Endothelial cell of umbilical vein (primary cell): Measurements from ENCODE around the gene SLC25A5. TPM values are rescaled to one million over a fixed set of nuclear protein-coding genes. Genes with fewer than 3 reads are reported as not detected.
A peak's percentile ranks its signal among the peaks of the same experiment; 100 is the strongest.

Source experiments
- BruUV-seq: library from RNA; stranded (reverse); fragments of 400-500 nt; replicated peaks from 2 replicates; lab custom pipeline; 2021; lab: Mats Ljungman, UMichigan
- CTCF ChIA-PET: fragments of 300-600, 350-600 bp; sonication (Branson Sonifier 250); formaldehyde crosslinking; loops from one replicate; lab custom pipeline; 2021; ENCODE audit warnings: antibody characterized with exemption, inconsistent platforms; lab: Charles Lee
- POLR2A ChIA-PET: fragments of 300-600, 350-600 bp; sonication (Branson Sonifier 250); formaldehyde crosslinking; loops from one replicate; lab custom pipeline; 2021; ENCODE audit warnings: antibody characterized with exemption, inconsistent platforms; lab: Charles Lee
- DNase-seq: peaks from one replicate; pipeline ENCODE4 v3.0.0-alpha.2; 2011; ENCODE audit warnings: low read depth, low spot score
- FAIRE-seq: peaks from 2 replicates; lab custom pipeline; 2011; peaks lifted over from hg19 to GRCh38; lab: Jason Lieb, UNC
- H2AFZ ChIP-seq: 2 replicates; pipeline ENCODE4 v1.6.0; 2012; ENCODE audit warnings: low read depth, low read length, control low read depth, inconsistent platforms
- H3K27ac ChIP-seq: 2 replicates; pipeline ENCODE4 v1.5.1; 2011; ENCODE audit warnings: low read depth, mild to moderate bottlenecking, control low read depth, low read length, moderate library complexity; ENCODE audit not compliant: insufficient read depth
- H3K27me3 ChIP-seq, 2 experiments: 2 replicates each; pipeline versions ENCODE4 v1.6.0 to v1.6.1; 2011; ENCODE audit warnings: low read length in 2 of 2, mixed read lengths in 1 of 2; ENCODE audit not compliant: control insufficient read depth in 2 of 2, insufficient read depth in 2 of 2
- H3K36me3 ChIP-seq, 2 experiments: 2 replicates in 1 of 2; 3 replicates in 1 of 2; pipeline ENCODE4 v1.5.1; 2011; ENCODE audit warnings: low read length in 2 of 2, mild to moderate bottlenecking in 1 of 2, moderate library complexity in 1 of 2; ENCODE audit not compliant: control insufficient read depth in 2 of 2, insufficient read depth in 2 of 2; ENCODE audit errors: extremely low read depth in 1 of 2
- H3K4me1 ChIP-seq: 3 replicates; pipeline ENCODE4 v1.5.1; 2011; ENCODE audit warnings: mild to moderate bottlenecking, low read length; ENCODE audit not compliant: control insufficient read depth, insufficient read depth; ENCODE audit errors: extremely low read depth
- H3K4me2 ChIP-seq: 2 replicates; pipeline ENCODE4 v1.6.1; 2011; ENCODE audit warnings: low read length, control low read depth, mixed read lengths; ENCODE audit not compliant: insufficient read depth
- H3K4me3 ChIP-seq, 3 experiments: fragments of 200-600 bp in 1 of 3; sonication (generic), shearing (Covaris generic) in 1 of 3; replicated peaks in 1 of 3; 2 replicates each; pipeline ENCODE4 v1.5.1; 2011 to 2016; ENCODE audit warnings: control low read depth in 3 of 3, low read length in 3 of 3, mild to moderate bottlenecking in 2 of 3, inconsistent platforms in 1 of 3, low read depth in 1 of 3, moderate library complexity in 1 of 3; ENCODE audit not compliant: insufficient read depth in 1 of 3
- H3K79me2 ChIP-seq: 2 replicates; pipeline ENCODE4 v1.6.0; 2012; ENCODE audit warnings: low read length, inconsistent platforms; ENCODE audit not compliant: control insufficient read depth, insufficient read depth
- H3K9ac ChIP-seq: replicated peaks from 2 replicates; pipeline ENCODE3; 2011; ENCODE audit warnings: low read length, control low read depth; ENCODE audit not compliant: insufficient read depth; ENCODE audit errors: extremely low read depth
- H3K9me1 ChIP-seq: replicated peaks from 3 replicates; pipeline ENCODE4 v1.6.0; 2011; ENCODE audit warnings: mild to moderate bottlenecking, low read length; ENCODE audit not compliant: control insufficient read depth, insufficient read depth; ENCODE audit errors: extremely low read depth
- H3K9me3 ChIP-seq: replicated peaks from 2 replicates; pipeline ENCODE4 v1.5.1; 2012; ENCODE audit warnings: low read length, inconsistent platforms; ENCODE audit not compliant: control insufficient read depth, insufficient read depth
- H4K20me1 ChIP-seq: replicated peaks from 2 replicates; pipeline ENCODE3; 2011; ENCODE audit warnings: mild to moderate bottlenecking, low read length; ENCODE audit not compliant: control insufficient read depth, insufficient read depth; ENCODE audit errors: extremely low read depth
- FOS ChIP-seq: IDR thresholded peaks from 2 replicates; pipeline ENCODE4 v1.6.1; 2011; ENCODE audit warnings: mild to moderate bottlenecking, low read length, moderate library complexity, borderline replicate concordance; ENCODE audit not compliant: insufficient read depth
- GATA2 ChIP-seq: IDR thresholded peaks from 2 replicates; pipeline ENCODE4 v1.7.0; 2011; ENCODE audit warnings: low read depth, mild to moderate bottlenecking, moderate library complexity, mixed read lengths, low read length; ENCODE audit not compliant: insufficient read length, insufficient read depth
- JUN ChIP-seq: IDR thresholded peaks from 2 replicates; pipeline ENCODE4 v1.6.1; 2011; ENCODE audit warnings: borderline replicate concordance, low read depth; ENCODE audit not compliant: insufficient read length, insufficient read depth
- POLR2AphosphoS5 ChIP-seq: IDR thresholded peaks from 2 replicates; pipeline ENCODE4 v1.6.1; 2012; ENCODE audit warnings: low read depth, mild to moderate bottlenecking, control low read depth, low read length, moderate library complexity; ENCODE audit not compliant: insufficient read depth
- dilution Hi-C: fragments of 300-500 bp; cut with MboI; formaldehyde crosslinking; loops from one replicate; pipeline ENCODE4 v1.15.0; 2019; ENCODE audit warnings: low sequenced_read_pairs; ENCODE audit not compliant: extremely low pct_ligation_motif_present
- intact Hi-C: fragments of 100-400 bp; cut with micrococcal nuclease; formaldehyde crosslinking; loops from one replicate; pipeline ENCODE4 v1.10.0; 2022
- polyA plus RNA-seq, 4 experiments: library from polyadenylated mRNA; depleted of rRNA in 3 of 4; stranded (reverse) in 3 of 4; unstranded in 1 of 4; fragments of >200 nt; gene quantifications; 2 replicates each; pipeline versions ENCODE4 v1.2.1 to v1.2.3, GENCODE V29; 2011 to 2012; ENCODE audit warnings: missing spikeins in 1 of 4
- total RNA-seq: library from RNA; stranded (reverse); gene quantifications from 2 replicates; pipeline ENCODE4 v1.2.3, GENCODE V29; 2021
- TF ChIP-seq, protein P1 (sequence below), 2 donors: IDR thresholded peaks; 1 replicate in 1 of 2; 2 replicates in 1 of 2; pipeline ENCODE4 v1.5.1; 2011; ENCODE audit warnings: low read length in 2 of 2, mild to moderate bottlenecking in 2 of 2, moderate library complexity in 2 of 2, control low read depth in 1 of 2, inconsistent platforms in 1 of 2, low read depth in 1 of 2; ENCODE audit not compliant: insufficient read depth in 1 of 2; ENCODE audit errors: extremely low read depth in 1 of 2

Gene SLC25A5
- total and polyA plus RNA-seq, 2 donors (not counting 3 experiments of a cell fraction or from before 2014, with no cell fraction given) = 379 to 651 TPM

DNA sequence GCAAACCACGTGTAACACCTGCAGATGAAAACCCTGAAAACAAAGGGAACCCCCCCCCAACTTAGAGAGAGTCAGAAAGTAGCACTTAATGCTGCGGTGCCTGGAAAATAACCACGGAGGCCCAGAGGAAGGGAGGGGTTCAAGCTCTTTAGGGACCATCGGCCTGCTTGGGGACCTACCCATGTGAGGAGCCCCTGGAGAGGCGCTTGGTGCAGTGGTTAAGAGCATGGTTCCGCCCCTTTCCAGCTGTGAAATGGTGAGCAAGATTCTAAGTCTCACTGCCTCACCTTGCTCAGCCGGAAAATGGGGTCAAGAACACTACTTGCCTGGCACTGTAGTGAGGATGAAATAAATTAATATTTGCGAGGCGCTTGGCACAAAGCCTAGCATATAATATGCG lies 13.8 kb downstream of the SLC25A5 start:
- Histone ChIP-seq H3K4me3 (peak overlapping the region in 1 of 3 experiments; percentile 36), H3K9me3 (no peaks in the 10 kb centered on the region), H2AFZ (peak overlapping the region; percentile 89), H3K27me3 (no peaks in the 10 kb centered on the region), H3K4me1 (no peaks in the 10 kb centered on the region), H3K36me3 (no peaks in the 10 kb centered on the region), H3K27ac (no peak overlapping the region), H3K79me2 (no peaks in the 10 kb centered on the region), H3K9ac (peak overlapping the region; percentile 43), H3K9me1 (no peaks in the 10 kb centered on the region), H3K4me2 (peak overlapping the region; percentile 52), H4K20me1 (no peaks in the 10 kb centered on the region)
- TF ChIP-seq JUN (no peak), POLR2AphosphoS5 (no peak), GATA2 (no peak), FOS (no peak)
- TF ChIP-seq, protein P1, sequence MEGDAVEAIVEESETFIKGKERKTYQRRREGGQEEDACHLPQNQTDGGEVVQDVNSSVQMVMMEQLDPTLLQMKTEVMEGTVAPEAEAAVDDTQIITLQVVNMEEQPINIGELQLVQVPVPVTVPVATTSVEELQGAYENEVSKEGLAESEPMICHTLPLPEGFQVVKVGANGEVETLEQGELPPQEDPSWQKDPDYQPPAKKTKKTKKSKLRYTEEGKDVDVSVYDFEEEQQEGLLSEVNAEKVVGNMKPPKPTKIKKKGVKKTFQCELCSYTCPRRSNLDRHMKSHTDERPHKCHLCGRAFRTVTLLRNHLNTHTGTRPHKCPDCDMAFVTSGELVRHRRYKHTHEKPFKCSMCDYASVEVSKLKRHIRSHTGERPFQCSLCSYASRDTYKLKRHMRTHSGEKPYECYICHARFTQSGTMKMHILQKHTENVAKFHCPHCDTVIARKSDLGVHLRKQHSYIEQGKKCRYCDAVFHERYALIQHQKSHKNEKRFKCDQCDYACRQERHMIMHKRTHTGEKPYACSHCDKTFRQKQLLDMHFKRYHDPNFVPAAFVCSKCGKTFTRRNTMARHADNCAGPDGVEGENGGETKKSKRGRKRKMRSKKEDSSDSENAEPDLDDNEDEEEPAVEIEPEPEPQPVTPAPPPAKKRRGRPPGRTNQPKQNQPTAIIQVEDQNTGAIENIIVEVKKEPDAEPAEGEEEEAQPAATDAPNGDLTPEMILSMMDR (IDR thresholded peaks at IDR 0.05; ENCODE audit: extremely low read depth in 1 of 2, insufficient read depth in 1 of 2, low read depth in 1 of 2, low read length in 2 of 2) = no peak
- POLR2A ChIA-PET = no interaction called here
- CTCF ChIA-PET = interaction anchor here (1.0 to 12.6 kb wide), 7 partner anchors 10 to 276 kb away, joined by 4 to 217 read pairs (median 7); partner anchors contain the start of gene SOWAHD
- BruUV-seq = no TSS peak
- FAIRE-seq (peak; percentile 24), DNase-seq (no peak)
- dilution Hi-C loops = no loop called here
- intact Hi-C loops = loop anchor here (2.0 kb wide), 1 partner anchor 13 kb away; the partner anchor contains the start of gene SLC25A5
